NCI-H1092 treated with DMSO at 0.1 percent for 48 hours (cell line): Measurements from ENCODE around the gene CIAPIN1.
A peak's percentile ranks its signal among the peaks of the same experiment; 100 is the strongest.

Experiments used
- DNase-seq: peaks from one replicate; lab custom pipeline; 2025; lab: John Stamatoyannopoulos, UW

The CIAPIN1 gene

GRCh38 chr16:57447186-57447962, at the start of gene CIAPIN1, which contains the start of gene COQ9:
Gene CIAPIN1, minus strand, starts transcription at chr16:57447385. Its CDS starts 6,457 bp downstream, at chr16:57440928.
Gene COQ9, plus strand, starts transcription at chr16:57447479. Its CDS starts 27 bp downstream, at chr16:57447506.
- peak; percentile 87 for DNase-seq

- no peak for DNase-seq
These were observed 46.6 kb upstream of the CIAPIN1 start for GRCh38 chr16:57493767-57494166.

- no peak for DNase-seq
These were observed 42.0 kb upstream of the CIAPIN1 start for GRCh38 chr16:57489229-57489628.

GRCh38 chr16:57486858-57487834, 40.0 kb upstream of the CIAPIN1 start:
- no peak for DNase-seq

GRCh38 chr16:57485916-57486857, 39.0 kb upstream of the CIAPIN1 start, which contains the start of gene DOK4:
Gene DOK4, minus strand, starts transcription at chr16:57486493. Its CDS starts 6,986 bp downstream, at chr16:57479507.
- peak; percentile 61 for DNase-seq

GRCh38 chr16:57485091-57485915, 38.1 kb upstream of the CIAPIN1 start:
- no peak for DNase-seq

- no peak for DNase-seq
These were observed 37.4 kb upstream of the CIAPIN1 start for GRCh38 chr16:57484515-57485005.

- DNase-seq, result no peak
These were observed 36.7 kb upstream of the CIAPIN1 start for GRCh38 chr16:57483725-57484514.

GRCh38 chr16:57482845-57483545, 35.8 kb upstream of the CIAPIN1 start:
- no peak for DNase-seq

- DNase-seq, result no peak
These were observed 34.2 kb upstream of the CIAPIN1 start for GRCh38 chr16:57481421-57481820.

- DNase-seq, result no peak
These were observed 33.6 kb upstream of the CIAPIN1 start for GRCh38 chr16:57480754-57481230.

- DNase-seq, result no peak
These were observed 33.0 kb upstream of the CIAPIN1 start for GRCh38 chr16:57479976-57480753.

- no peak for DNase-seq
These were observed 32.2 kb upstream of the CIAPIN1 start for GRCh38 chr16:57479205-57479975.

GRCh38 chr16:57478396-57479204, 31.4 kb upstream of the CIAPIN1 start:
- DNase-seq, result no peak

GRCh38 chr16:57477531-57478202, 30.5 kb upstream of the CIAPIN1 start:
- no peak for DNase-seq
